ENCODE measurements around the gene ETFBKMT.
A peak's percentile ranks its signal among the peaks of the same experiment; 100 is the strongest.

DNA sequence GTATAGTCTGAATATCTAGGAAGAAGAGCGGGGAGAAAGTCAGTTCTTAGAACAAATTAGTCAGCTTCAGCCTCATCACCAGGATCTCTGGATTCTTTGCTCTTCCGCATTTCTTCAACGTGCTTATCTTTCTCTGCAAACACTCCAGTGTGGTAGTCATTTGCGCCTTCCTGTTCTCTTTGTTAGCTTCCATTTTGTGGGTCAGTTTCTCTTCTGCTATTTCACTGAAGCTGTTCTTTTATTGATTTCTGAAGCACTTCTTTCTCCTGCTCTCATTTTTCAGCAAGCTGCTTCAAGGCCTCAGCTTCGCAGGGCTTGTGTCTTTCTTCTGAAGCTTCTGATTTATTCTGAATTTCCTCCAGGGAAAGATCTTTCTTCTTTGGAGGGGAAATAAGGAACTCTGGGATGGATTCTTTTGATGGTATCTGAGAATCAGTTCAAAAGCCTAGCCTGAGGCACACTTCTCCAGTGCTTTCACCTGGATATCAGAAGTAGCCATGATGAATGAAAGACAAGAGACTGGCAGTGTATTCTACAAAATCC, 55.9 kb downstream of the ETFBKMT start:
- TF ChIP-seq POLR2A (IDR thresholded peaks at IDR 0.05) (no peak), EP300 (IDR thresholded peaks at IDR 0.05) (peak in 1 of 2 donors; percentile 27)

All from tibial nerve (tissue), 3 donors.